HG02885 (cell line): ENCODE data around the gene SLC36A1.

Source experiments
- ATAC-seq: cut with Tn5 transposase; IDR thresholded peaks from one replicate; pipeline ENCODE4 v1.9.1; 2021; ENCODE audit warnings: mild to moderate bottlenecking; ENCODE audit not compliant: unreplicated experiment, poor library complexity

The SLC36A1 gene

GRCh38 chr5:151523335-151523734, 75.9 kb downstream of the SLC36A1 start:
- ATAC-seq = peak; percentile 95

- no peak for ATAC-seq
These were observed 80.8 kb downstream of the SLC36A1 start for GRCh38 chr5:151528153-151528552.

- ATAC-seq = no peak
These were observed 81.6 kb downstream of the SLC36A1 start for GRCh38 chr5:151528996-151529395.

- no peak for ATAC-seq
These were observed 84.2 kb downstream of the SLC36A1 start for GRCh38 chr5:151531581-151531980.

- no peak for ATAC-seq
These were observed 85.0 kb downstream of the SLC36A1 start for GRCh38 chr5:151532416-151532815.

- no peak for ATAC-seq
These were observed 86.9 kb downstream of the SLC36A1 start for GRCh38 chr5:151534350-151534749.

GRCh38 chr5:151537044-151537443, 89.6 kb downstream of the SLC36A1 start:
- ATAC-seq = no peak

- ATAC-seq = no peak
These were observed 94.2 kb downstream of the SLC36A1 start for GRCh38 chr5:151541571-151541970.
